ENCODE results near the gene POLR2E.

- TF ChIP-seq CTCF (conservative IDR thresholded peaks at IDR 0.05; ENCODE audit: low read depth, low read length) = no peak
- no peak for TF ChIP-seq EZH2 (IDR thresholded peaks at IDR 0.05; ENCODE audit: borderline replicate concordance, low read depth, low read length, poor library complexity, severe bottlenecking)
Observed at GRCh38 chr19:1076951-1077350, 18.2 kb downstream of the POLR2E start.

All from A673 (cell line).